Measurements from ENCODE around the gene SLC35B1. TPM values are rescaled to one million over a fixed set of nuclear protein-coding genes. Genes with fewer than 3 reads are reported as not detected.

SLC35B1 gene
- polyA plus RNA-seq, 2 donors, result 25.0 to 42.2 TPM

DNA sequence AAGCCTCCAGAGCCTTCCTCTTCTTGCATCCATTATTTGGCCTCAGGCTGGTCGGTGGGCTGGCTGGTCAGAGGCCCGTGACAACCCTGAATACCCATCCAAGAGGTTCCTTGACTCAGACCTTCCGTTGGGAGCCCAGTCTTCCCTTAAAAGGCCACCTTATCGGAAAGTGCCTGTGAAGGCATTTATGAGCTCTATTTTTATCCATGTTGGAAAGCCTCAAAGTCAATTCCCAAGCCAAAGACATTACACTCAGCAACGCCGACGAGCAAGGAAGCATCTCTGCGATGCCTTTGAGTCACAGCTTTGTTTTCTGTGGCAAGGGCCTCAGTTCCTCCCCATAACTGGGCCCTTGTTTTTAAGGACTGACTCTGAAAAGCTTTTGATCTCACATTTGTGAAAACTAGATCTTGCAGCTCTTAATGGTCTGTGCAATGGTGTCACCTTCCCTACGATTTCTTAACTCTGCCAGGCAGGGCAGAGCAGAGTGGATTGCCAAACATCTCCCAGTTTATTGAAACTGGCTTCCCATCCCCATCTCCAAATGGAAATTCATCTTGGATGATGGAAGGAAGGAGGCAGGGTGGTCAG is 16.6 kb downstream of the SLC35B1 start:
- Histone ChIP-seq H3K4me3 (ENCODE audit: low read depth in 1 of 2, low read length in 2 of 2) (no peak overlapping the region), H3K36me3 (ENCODE audit: control insufficient read depth in 2 of 2, insufficient read depth in 2 of 2, low read length in 1 of 2) (no peaks in the 10 kb centered on the region), H3K4me1 (ENCODE audit: control insufficient read depth in 2 of 2, insufficient read depth in 2 of 2, low read length in 1 of 2) (peaks cover 0 to 3% of the 10 kb centered on the region in 2 donors), H3K9me3 (ENCODE audit: control insufficient read depth in 2 of 2, insufficient read depth in 1 of 2, low read depth in 1 of 2, low read length in 1 of 2) (no peaks in the 10 kb centered on the region), H3K27ac (ENCODE audit: low read depth in 2 of 2, low read length in 1 of 2) (peak overlapping the region; percentile 57 to 58), H3K27me3 (ENCODE audit: control insufficient read depth in 1 of 2, insufficient read depth in 2 of 2, low read length in 2 of 2) (no peaks in the 10 kb centered on the region)
- WGBS, 2 donors, result 63 to 71% methylated on average over 9 of the region's 9 CpGs

DNA sequence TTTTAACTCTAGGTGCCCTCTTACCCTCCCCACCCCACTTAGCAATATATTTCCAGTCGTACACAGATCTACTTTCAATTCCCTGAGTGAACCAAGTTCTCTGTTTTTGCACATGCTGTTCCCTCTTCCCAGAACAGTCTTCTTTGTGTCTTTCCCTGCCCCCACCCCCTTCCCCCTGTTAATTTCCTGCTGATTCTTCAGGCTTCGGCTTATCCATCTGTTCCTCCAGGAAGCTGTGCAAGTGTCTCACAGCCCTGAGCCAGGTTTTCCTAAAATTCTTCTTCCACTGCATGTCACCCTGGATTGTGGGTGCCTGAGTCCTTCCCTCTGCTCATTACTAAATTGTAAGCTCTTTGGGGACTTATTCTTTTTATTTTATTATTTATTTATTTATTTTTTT is 17.5 kb downstream of the SLC35B1 start:
- 63 to 64% methylated on average over 2 of the region's 2 CpGs for WGBS, 2 donors
- H3K9me3 ChIP-seq (ENCODE audit: control insufficient read depth in 2 of 2, insufficient read depth in 1 of 2, low read depth in 1 of 2, low read length in 1 of 2), result no peaks in the 10 kb centered on the region

DNA sequence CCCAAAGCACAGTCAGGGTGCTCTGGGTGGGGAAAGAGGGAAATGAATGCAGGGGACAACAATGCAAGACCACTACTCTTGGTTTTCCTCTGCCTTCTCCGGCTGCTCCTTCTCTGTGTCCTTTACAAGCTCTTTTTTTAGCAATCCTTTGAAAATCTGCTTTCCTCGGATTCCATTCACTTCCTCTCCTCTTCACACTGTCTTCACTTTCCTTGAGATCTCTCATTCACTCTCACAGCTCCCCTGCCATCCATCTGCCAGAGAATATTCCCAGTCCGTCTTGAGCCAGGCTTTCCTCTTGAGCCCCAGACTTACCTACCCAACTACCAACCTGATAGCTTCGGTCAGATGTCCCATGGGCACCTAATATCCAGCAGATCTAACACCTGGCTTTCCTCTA is 18.9 kb downstream of the SLC35B1 start:
- H3K27me3 ChIP-seq (ENCODE audit: control insufficient read depth in 1 of 2, insufficient read depth in 2 of 2, low read length in 2 of 2), result no peaks in the 10 kb centered on the region
- H3K36me3 ChIP-seq (ENCODE audit: control insufficient read depth in 2 of 2, insufficient read depth in 2 of 2, low read length in 1 of 2), result no peaks in the 10 kb centered on the region
- no peaks in the 10 kb centered on the region for H3K4me1 ChIP-seq (ENCODE audit: control insufficient read depth in 2 of 2, insufficient read depth in 2 of 2, low read length in 1 of 2)
- H3K27ac ChIP-seq (ENCODE audit: low read depth in 2 of 2, low read length in 1 of 2), result no peak overlapping the region
- no peaks in the 10 kb centered on the region for H3K9me3 ChIP-seq (ENCODE audit: control insufficient read depth in 2 of 2, insufficient read depth in 1 of 2, low read depth in 1 of 2, low read length in 1 of 2)
- no peak overlapping the region for H3K4me3 ChIP-seq (ENCODE audit: low read depth in 1 of 2, low read length in 2 of 2)
- 87% methylated on average over 4 of the region's 4 CpGs for WGBS, 2 donors

More for the DNA sequence above, 17.5 kb downstream of the SLC35B1 start:
- Histone ChIP-seq H3K36me3 (ENCODE audit: control insufficient read depth in 2 of 2, insufficient read depth in 2 of 2, low read length in 1 of 2) (no peaks in the 10 kb centered on the region), H3K27ac (ENCODE audit: low read depth in 2 of 2, low read length in 1 of 2) (no peak overlapping the region), H3K4me3 (ENCODE audit: low read depth in 1 of 2, low read length in 2 of 2) (no peak overlapping the region), H3K27me3 (ENCODE audit: control insufficient read depth in 1 of 2, insufficient read depth in 2 of 2, low read length in 2 of 2) (no peaks in the 10 kb centered on the region), H3K4me1 (ENCODE audit: control insufficient read depth in 2 of 2, insufficient read depth in 2 of 2, low read length in 1 of 2) (peaks cover 0 to 3% of the 10 kb centered on the region in 2 donors)

DNA sequence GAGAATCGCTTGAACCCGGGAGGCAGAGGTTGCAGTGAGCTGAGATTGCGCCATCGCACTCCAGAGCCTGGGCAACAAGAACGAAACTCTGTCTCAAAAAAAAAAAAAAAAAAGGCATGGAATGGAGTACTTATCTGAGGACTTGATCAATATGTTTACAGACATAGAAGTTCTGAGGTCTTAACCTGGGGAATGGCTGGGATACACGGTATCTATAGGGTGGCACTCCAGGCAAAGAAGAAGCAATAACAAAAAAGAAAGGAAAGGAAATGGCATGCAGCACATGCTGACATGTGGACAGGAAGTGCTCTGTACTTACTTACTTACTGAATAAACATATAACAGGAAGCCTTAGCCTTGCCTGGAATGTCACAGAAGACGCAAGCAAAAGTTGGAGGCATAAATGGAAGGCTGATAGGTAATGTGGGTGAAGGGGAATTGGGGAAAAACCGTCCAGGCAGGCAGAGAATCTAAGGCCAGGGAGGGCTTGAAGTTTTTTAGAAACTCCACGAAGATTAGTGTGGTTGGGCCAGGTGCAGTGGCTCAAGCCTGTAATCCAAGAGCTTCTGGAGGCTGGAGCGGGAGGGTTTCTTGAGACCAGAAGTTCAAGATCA is 19.8 kb downstream of the SLC35B1 start:
- Histone ChIP-seq H3K4me1 (ENCODE audit: control insufficient read depth in 2 of 2, insufficient read depth in 2 of 2, low read length in 1 of 2) (no peaks in the 10 kb centered on the region), H3K9me3 (ENCODE audit: control insufficient read depth in 2 of 2, insufficient read depth in 1 of 2, low read depth in 1 of 2, low read length in 1 of 2) (no peaks in the 10 kb centered on the region), H3K36me3 (ENCODE audit: control insufficient read depth in 2 of 2, insufficient read depth in 2 of 2, low read length in 1 of 2) (no peaks in the 10 kb centered on the region), H3K27ac (ENCODE audit: low read depth in 2 of 2, low read length in 1 of 2) (peak overlapping the region; percentile 1 to 72), H3K4me3 (ENCODE audit: low read depth in 1 of 2, low read length in 2 of 2) (no peak overlapping the region), H3K27me3 (ENCODE audit: control insufficient read depth in 1 of 2, insufficient read depth in 2 of 2, low read length in 2 of 2) (no peaks in the 10 kb centered on the region)
- WGBS, 2 donors, result 60 to 71% methylated on average over 10 of the region's 10 CpGs

DNA sequence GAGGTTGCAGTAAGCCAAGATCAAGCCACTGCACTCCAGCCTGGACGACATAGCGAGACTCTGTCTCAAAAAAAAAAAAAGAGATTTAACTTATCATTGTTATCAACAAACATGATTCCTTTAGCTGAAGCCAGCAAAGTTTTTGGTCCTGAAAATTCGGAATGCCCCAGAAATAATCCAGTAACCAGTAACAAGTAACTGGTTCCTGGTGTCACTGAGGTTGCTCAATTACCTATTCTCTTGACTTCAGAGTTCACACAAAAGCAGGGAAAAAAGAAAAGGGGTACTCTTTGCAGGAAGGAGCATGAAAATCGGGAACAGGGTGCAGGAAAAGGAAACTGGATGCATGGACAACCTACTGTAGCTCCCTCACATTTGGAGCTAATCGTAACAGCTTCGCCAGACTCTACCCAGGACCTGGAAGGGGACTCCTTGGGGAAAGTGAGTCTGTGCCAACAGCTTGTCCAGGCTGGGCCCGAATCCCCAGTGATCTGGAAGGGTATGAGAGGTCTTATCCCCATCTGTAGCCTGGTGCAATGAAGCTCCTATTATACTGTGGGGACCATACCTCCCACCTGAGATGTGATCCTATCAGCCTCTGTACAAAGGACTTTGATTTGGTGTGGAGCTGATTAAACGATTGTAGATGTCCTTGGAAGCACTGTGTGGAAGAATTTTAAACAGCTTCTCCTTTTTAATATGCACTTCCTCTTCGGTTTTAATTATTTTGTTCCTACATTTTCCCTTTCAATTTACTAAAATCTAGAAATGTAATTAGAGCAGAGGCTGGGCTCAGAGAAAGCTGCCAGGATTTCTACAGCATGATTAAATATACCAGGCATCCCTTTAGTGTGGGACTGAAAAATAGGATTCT is 26.4 kb downstream of the SLC35B1 start:
- Histone ChIP-seq H3K9me3 (ENCODE audit: control insufficient read depth in 2 of 2, insufficient read depth in 1 of 2, low read depth in 1 of 2, low read length in 1 of 2) (no peaks in the 10 kb centered on the region), H3K27ac (ENCODE audit: low read depth in 2 of 2, low read length in 1 of 2) (peak overlapping the region in 1 of 2 donors; percentile 22), H3K4me3 (ENCODE audit: low read depth in 1 of 2, low read length in 2 of 2) (no peak overlapping the region), H3K4me1 (ENCODE audit: control insufficient read depth in 2 of 2, insufficient read depth in 2 of 2, low read length in 1 of 2) (no peaks in the 10 kb centered on the region), H3K36me3 (ENCODE audit: control insufficient read depth in 2 of 2, insufficient read depth in 2 of 2, low read length in 1 of 2) (no peaks in the 10 kb centered on the region), H3K27me3 (ENCODE audit: control insufficient read depth in 1 of 2, insufficient read depth in 2 of 2, low read length in 2 of 2) (no peaks in the 10 kb centered on the region)
- whole genome bisulfite sequencing, 2 donors, result 64 to 70% methylated on average over 9 of the region's 9 CpGs

DNA sequence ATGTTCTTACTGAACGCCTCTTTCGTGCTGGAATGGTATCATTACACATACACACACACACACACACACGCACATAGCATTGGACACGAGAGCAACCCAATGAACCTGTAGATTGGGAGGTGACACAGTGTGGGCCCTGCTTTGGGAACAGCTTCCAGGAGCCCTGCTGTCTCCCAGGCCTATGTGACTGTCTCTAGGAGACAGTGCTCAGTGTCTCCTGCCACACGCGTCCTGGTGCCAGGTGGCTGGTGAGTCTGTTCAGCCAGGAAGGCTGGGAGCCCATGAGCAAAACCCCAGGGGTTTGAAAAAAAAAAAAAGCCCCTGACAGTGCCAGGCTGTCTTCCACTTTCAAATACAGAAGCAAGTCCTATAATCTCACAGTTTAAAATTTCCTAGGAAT is 27.4 kb downstream of the SLC35B1 start:
- H3K36me3 ChIP-seq (ENCODE audit: control insufficient read depth in 2 of 2, insufficient read depth in 2 of 2, low read length in 1 of 2), result no peaks in the 10 kb centered on the region
- no peak overlapping the region for H3K4me3 ChIP-seq (ENCODE audit: low read depth in 1 of 2, low read length in 2 of 2)
- H3K27me3 ChIP-seq (ENCODE audit: control insufficient read depth in 1 of 2, insufficient read depth in 2 of 2, low read length in 2 of 2), result no peaks in the 10 kb centered on the region
- WGBS, 2 donors, result 70 to 73% methylated on average over 6 of the region's 6 CpGs
- H3K9me3 ChIP-seq (ENCODE audit: control insufficient read depth in 2 of 2, insufficient read depth in 1 of 2, low read depth in 1 of 2, low read length in 1 of 2), result no peaks in the 10 kb centered on the region
- peaks cover 0 to 4% of the 10 kb centered on the region in 2 donors for H3K4me1 ChIP-seq (ENCODE audit: control insufficient read depth in 2 of 2, insufficient read depth in 2 of 2, low read length in 1 of 2)
- H3K27ac ChIP-seq (ENCODE audit: low read depth in 2 of 2, low read length in 1 of 2), result no peak overlapping the region

DNA sequence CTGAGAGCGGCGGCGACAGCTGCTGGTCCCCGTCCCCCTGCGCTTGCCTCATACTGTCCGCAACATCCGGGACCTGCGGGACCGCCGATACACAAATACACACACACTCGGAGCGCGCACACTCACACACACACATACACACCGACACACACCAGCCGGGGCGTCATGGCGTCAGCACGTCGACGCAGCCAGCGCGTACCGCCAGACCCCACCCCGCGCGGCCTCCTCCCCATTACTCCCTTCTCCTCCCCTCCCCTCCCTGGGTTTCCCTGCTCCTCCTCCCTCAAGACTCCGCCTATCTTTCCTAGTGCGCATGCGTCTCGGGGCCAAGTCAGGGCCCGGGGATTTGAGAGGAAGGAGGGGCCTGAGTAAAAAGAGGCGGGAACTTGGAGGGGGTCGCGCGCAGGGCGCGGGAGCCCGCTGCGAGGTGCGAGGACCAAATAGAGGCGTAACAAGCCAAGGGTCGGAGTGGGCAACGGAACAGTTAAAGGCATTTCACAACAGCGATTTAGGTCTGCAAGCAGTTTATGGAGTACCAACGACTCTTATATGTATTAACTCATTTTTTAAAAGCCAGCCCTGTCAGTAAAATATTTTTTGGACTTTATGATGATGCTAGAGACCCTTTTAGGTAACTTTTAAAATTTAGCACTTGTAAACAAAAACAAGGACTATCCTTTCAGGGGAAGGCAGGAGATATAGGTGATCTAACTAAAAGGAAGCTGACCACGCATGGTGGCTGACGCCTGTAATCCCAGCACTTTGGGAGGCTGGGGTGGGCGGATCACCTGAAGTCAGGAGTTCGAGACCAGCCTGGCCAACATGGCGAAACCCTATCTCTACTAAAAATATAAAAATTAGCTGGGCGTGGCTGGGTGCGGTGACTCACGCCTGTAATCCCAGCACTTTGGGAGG is 29.6 kb downstream of the SLC35B1 start, which contains the start of gene SPOP:
TSS of gene SPOP (minus strand) at position 165 of the 915 bp plus-strand sequence. CDS start 55,287 bp downstream, outside the sequence.
- Histone ChIP-seq H3K4me3 (ENCODE audit: low read depth in 1 of 2, low read length in 2 of 2) (peak within 1 kb of the TSS; percentile 71 to 82), H3K4me1 (ENCODE audit: control insufficient read depth in 2 of 2, insufficient read depth in 2 of 2, low read length in 1 of 2) (peaks cover 0 to 4% of the 10 kb centered on the region in 2 donors), H3K36me3 (ENCODE audit: control insufficient read depth in 2 of 2, insufficient read depth in 2 of 2, low read length in 1 of 2) (no peaks in the 10 kb centered on the region), H3K27ac (ENCODE audit: low read depth in 2 of 2, low read length in 1 of 2) (peak within 1 kb of the TSS; percentile 99), H3K27me3 (ENCODE audit: control insufficient read depth in 1 of 2, insufficient read depth in 2 of 2, low read length in 2 of 2) (no peaks in the 10 kb centered on the region), H3K9me3 (ENCODE audit: control insufficient read depth in 2 of 2, insufficient read depth in 1 of 2, low read depth in 1 of 2, low read length in 1 of 2) (no peaks in the 10 kb centered on the region)
- WGBS, 2 donors, result 15 to 17% methylated on average over 51 of the region's 53 CpGs

DNA sequence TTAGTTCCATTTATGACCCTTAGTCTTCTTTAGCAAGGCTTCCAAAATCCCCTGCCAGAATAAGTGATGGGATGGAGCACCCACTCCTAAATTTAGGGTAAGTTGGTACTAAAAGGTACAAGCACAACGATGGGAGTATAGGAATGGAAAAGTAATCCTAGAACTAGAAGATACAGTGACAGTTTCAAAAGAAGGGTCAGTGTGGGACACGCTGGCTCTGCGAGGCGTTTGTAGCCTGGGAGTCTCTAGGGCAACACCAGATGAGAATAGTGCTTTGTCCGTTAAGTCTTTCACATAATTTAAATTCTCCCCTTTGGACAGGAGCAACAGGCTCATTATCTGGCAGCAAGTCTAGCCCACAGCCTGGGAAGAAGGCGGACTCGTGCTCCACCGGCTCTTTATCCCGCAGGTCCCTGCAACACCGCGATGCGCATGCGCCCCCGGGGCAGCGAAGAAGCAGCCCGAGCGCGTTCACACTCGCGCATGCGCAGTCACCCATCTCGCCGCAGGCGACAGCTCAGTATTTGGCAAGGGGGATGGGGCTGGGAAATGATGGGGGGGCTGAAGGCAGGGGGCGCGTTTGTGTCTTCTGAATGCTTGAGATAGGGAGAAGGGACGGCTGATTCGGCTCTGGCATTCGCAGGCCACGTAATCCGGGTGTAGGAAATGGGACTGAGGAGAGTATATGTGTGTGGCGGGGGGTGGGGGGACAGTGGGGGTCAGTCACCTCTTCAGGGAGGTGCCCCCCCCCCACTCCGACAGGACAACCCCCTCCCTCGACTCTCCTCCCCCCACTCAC is 30.4 kb downstream of the SLC35B1 start:
- WGBS, 2 donors, result 1% methylated on average over 33 of the region's 34 CpGs
- peak overlapping the region; percentile 71 to 82 for H3K4me3 ChIP-seq (ENCODE audit: low read depth in 1 of 2, low read length in 2 of 2)
- peak overlapping the region; percentile 99 for H3K27ac ChIP-seq (ENCODE audit: low read depth in 2 of 2, low read length in 1 of 2)
- no peaks in the 10 kb centered on the region for H3K27me3 ChIP-seq (ENCODE audit: control insufficient read depth in 1 of 2, insufficient read depth in 2 of 2, low read length in 2 of 2)
- no peaks in the 10 kb centered on the region for H3K9me3 ChIP-seq (ENCODE audit: control insufficient read depth in 2 of 2, insufficient read depth in 1 of 2, low read depth in 1 of 2, low read length in 1 of 2)
- H3K4me1 ChIP-seq (ENCODE audit: control insufficient read depth in 2 of 2, insufficient read depth in 2 of 2, low read length in 1 of 2), result peaks cover 0 to 4% of the 10 kb centered on the region in 2 donors
- no peaks in the 10 kb centered on the region for H3K36me3 ChIP-seq (ENCODE audit: control insufficient read depth in 2 of 2, insufficient read depth in 2 of 2, low read length in 1 of 2)

Data from esophagus (tissue), 2 donors.